Measurements from ENCODE around the gene ABHD17B.

GRCh38 chr9:71887362-71887761 lies 23.6 kb downstream of the ABHD17B start:
- TF ChIP-seq, protein P1, sequence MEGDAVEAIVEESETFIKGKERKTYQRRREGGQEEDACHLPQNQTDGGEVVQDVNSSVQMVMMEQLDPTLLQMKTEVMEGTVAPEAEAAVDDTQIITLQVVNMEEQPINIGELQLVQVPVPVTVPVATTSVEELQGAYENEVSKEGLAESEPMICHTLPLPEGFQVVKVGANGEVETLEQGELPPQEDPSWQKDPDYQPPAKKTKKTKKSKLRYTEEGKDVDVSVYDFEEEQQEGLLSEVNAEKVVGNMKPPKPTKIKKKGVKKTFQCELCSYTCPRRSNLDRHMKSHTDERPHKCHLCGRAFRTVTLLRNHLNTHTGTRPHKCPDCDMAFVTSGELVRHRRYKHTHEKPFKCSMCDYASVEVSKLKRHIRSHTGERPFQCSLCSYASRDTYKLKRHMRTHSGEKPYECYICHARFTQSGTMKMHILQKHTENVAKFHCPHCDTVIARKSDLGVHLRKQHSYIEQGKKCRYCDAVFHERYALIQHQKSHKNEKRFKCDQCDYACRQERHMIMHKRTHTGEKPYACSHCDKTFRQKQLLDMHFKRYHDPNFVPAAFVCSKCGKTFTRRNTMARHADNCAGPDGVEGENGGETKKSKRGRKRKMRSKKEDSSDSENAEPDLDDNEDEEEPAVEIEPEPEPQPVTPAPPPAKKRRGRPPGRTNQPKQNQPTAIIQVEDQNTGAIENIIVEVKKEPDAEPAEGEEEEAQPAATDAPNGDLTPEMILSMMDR (conservative IDR thresholded peaks at IDR 0.05), result no peak
- TF ChIP-seq EZH2 (IDR thresholded peaks at IDR 0.05; ENCODE audit: low read depth), result no peak
